Heart right ventricle (tissue), 16 donors: ENCODE data around the gene PTPRJ. TPM values are rescaled to one million over a fixed set of nuclear protein-coding genes. Genes with fewer than 3 reads are reported as not detected.

Source experiments
- ATAC-seq, 8 donors: fragments of 200-7000 bp; cut with Tn5 transposase; one replicate each; pipeline ENCODE4 v1.9.1; 2020; ENCODE audit warnings: mild to moderate bottlenecking in 8 of 8, moderate library complexity in 8 of 8, moderate number of reproducible peaks in 1 of 8
- DNase-seq, 2 donors: peaks; one replicate each; pipeline ENCODE4 v3.0.0-alpha.2; 2020
- H3K27ac ChIP-seq, 10 donors: fragments of 200-600 bp; sonication (generic) in 2 of 10; one replicate each; pipeline versions ENCODE4 v1.5.0 to v1.8.0; 2020 to 2022; ENCODE audit warnings: mild to moderate bottlenecking in 3 of 10
- H3K27me3 ChIP-seq, 7 donors: fragments of 200-600 bp; one replicate each; pipeline ENCODE4 v1.8.0; 2021 to 2022; ENCODE audit warnings: mild to moderate bottlenecking in 2 of 7
- H3K36me3 ChIP-seq, 9 donors: fragments of 200-600 bp; sonication (generic) in 1 of 9; one replicate each; pipeline versions ENCODE4 v1.5.0 to v1.8.0; 2020 to 2022; ENCODE audit warnings: mild to moderate bottlenecking in 2 of 9
- H3K4me1 ChIP-seq, 9 donors: fragments of 200-600 bp; sonication (generic) in 1 of 9; one replicate each; pipeline versions ENCODE4 v1.5.0 to v1.8.0; 2020 to 2022; ENCODE audit warnings: mild to moderate bottlenecking in 4 of 9
- H3K4me3 ChIP-seq, 10 donors: fragments of 200-600 bp; sonication (generic) in 2 of 10; one replicate each; pipeline versions ENCODE4 v1.5.0 to v1.8.0; 2020 to 2022; ENCODE audit warnings: mild to moderate bottlenecking in 7 of 10, moderate library complexity in 2 of 10
- H3K9me3 ChIP-seq, 11 donors: fragments of 200-600 bp in 10 of 11; sonication (generic) in 2 of 11; one replicate each; pipeline versions ENCODE4 v1.5.0 to v1.8.0; 2013 to 2022; ENCODE audit warnings: mild to moderate bottlenecking in 2 of 11, control low read depth in 1 of 11, moderate library complexity in 1 of 11
- WGBS, 2 donors: extraction: QIAGEN DNeasy Blood & Tissue Kit; methylation state at CpG; one replicate each; pipeline ENCODE4 v1.1.7; 2013; ENCODE audit warnings: inconsistent platforms in 1 of 2; 5-methylcytosine and 5-hydroxymethylcytosine counted together
- intact Hi-C, 10 donors: fragments of 100-400 bp; cut with DNase I; formaldehyde crosslinking; loops; one replicate each; pipeline versions ENCODE4 v1.11.1 to v1.14.2; 2022
- polyA plus RNA-seq, 2 donors: library from polyadenylated mRNA; stranded (reverse); fragments of 200-250 nt; gene quantifications; one replicate each; pipeline ENCODE4 v1.2.3, GENCODE V29; 2013
- total RNA-seq, 10 donors: library from RNA; stranded (reverse); fragmentation: NEBNext Ultra II Directional in 3 of 10; extraction: Animal tissue kit (Norgen Biotek cat#: 25700) in 3 of 10; gene quantifications; one replicate each; pipeline versions ENCODE4 v1.2.1 to v1.2.4, GENCODE V29; 2021 to 2023
- TF ChIP-seq, protein P1 (sequence below), 9 donors: fragments of 200-600 bp; sonication (generic) in 2 of 9; IDR thresholded peaks; one replicate each; pipeline versions ENCODE4 v1.5.0 to v1.8.0; 2021 to 2022; ENCODE audit warnings: antibody characterized with exemption in 9 of 9, mild to moderate bottlenecking in 5 of 9, moderate library complexity in 1 of 9
- donor health status: Arrhythmogenic right ventricular cardiomyopathy.
- donor health status: ischemic (EF 13 %, LVEDD 7.1; RV severe dilation, severe dysfunction).
- donor health status: healthy with polysubstance abuse.
- donor health status: DM: no; HTN: yes; CAD: no.
- donor health status: DM: no; HTN: no; CAD: no.
- donor health status: ischemic (EF 25% LVEDD 6.9; RV normal size, moderate dysfunction).
- donor health status: ischemic (EF 25% LVEDD 5.7; RV mildly dilated, moderate dysfunction).
- donor health status: healthy.
- donor health status: DM: yes; HTN: yes; CAD: no.
- donor health status: Ischemic cardiomyopathy.
- donor health status: ischemic (EF 35%, LVEDD 5.7; RV mildly dilated, moderate dysfunction).
- donor health status: nonischemic (EF 11% LVEDD 7.7; RV severe dilation, severe dysfunction).
- donor health status: DM: yes; HTN: yes; CAD: no.
- donor health status: PGD.
- donor health status: ischemic (EF 29% LVEDD 5.4; RV normal size, mild dysfunction).
- donor health status: nonischemic (EF 23%, LVEDD 6.1; RV moderate dilation, normal function).

PTPRJ gene
- total and polyA plus RNA-seq, 12 donors = 0.78 to 22.9 (median 6.7) TPM

DNA sequence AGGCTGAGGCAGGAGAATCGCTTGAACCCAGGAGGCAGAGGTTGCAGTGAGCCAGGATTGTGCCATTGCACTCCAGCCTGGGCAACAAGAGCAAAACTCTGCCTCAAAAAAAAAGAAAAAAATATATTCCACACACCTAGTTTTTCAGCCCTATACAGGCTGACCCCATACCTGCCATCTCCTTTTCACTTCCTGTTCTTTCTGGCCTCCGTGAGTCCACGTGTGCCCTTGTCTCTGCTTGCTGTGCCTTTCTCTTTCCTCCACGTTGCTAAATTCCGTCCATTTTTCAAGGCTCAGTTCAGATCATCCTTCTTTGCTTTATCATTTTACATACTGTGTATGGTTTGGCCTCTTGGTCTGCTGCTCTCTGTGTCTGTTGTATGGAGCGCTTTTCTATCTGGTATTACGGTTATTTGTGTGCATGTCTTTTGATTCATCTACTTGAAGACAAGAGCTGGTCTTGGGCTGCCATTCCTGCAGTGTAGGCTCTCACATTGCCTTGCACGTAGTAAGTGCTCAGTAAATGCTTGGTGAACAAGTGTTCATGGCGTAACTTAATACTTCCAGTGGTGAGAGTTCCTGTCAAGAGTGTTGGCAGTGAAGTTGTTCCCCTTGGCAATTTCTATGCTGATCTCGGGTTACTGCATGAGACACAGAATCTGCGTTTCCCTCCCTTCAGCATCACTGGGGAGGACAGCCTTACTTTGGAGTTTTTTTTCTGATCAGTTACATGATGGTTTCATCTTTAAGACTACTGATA lies 57.5 kb downstream of the PTPRJ start:
- H3K27ac ChIP-seq = no peak overlapping the region
- H3K4me3 ChIP-seq = no peak overlapping the region
- TF ChIP-seq, protein P1, sequence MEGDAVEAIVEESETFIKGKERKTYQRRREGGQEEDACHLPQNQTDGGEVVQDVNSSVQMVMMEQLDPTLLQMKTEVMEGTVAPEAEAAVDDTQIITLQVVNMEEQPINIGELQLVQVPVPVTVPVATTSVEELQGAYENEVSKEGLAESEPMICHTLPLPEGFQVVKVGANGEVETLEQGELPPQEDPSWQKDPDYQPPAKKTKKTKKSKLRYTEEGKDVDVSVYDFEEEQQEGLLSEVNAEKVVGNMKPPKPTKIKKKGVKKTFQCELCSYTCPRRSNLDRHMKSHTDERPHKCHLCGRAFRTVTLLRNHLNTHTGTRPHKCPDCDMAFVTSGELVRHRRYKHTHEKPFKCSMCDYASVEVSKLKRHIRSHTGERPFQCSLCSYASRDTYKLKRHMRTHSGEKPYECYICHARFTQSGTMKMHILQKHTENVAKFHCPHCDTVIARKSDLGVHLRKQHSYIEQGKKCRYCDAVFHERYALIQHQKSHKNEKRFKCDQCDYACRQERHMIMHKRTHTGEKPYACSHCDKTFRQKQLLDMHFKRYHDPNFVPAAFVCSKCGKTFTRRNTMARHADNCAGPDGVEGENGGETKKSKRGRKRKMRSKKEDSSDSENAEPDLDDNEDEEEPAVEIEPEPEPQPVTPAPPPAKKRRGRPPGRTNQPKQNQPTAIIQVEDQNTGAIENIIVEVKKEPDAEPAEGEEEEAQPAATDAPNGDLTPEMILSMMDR (IDR thresholded peaks at IDR 0.05) = no peak
- ATAC-seq = no peak
- no peaks in the 10 kb centered on the region for H3K9me3 ChIP-seq
- intact Hi-C loops = no loop called here
- no peaks in the 10 kb centered on the region for H3K36me3 ChIP-seq
- 89 to 91% methylated on average over 11 of the region's 11 CpGs for WGBS, 2 donors
- DNase-seq = no peak
- H3K27me3 ChIP-seq = no peaks in the 10 kb centered on the region
- peaks cover 0 to 64% (median 21%) of the 10 kb centered on the region in 9 donors for H3K4me1 ChIP-seq

DNA sequence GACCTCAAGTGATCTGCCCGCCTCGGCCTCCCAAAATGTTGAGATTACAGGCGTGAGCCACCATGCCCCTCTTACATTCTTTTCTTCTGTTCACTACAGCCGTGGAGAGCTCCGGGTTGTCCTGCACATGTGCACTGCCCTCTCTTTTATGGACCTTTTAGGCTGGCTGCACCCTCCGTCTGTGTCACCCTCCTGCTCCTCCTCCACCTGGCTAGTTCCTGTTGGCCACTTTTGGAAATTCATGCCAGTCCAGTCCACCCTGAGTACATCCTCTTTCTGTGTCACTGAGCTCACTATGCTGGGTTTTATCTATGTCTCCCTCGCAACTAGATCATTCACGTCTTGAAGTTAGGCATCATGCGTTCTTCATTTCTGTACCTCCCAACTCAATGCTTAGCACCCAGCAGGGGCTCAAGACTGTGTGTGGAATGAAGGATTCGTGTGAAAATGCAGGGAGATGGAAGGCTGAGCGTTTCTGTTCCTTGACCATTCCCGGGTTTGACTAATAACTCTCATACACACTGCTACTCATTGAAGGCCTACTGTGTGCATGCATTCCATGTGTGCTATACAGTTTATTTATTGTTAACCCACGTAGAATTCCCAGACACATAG lies 60.6 kb downstream of the PTPRJ start:
- Histone ChIP-seq H3K36me3 (no peaks in the 10 kb centered on the region), H3K9me3 (no peaks in the 10 kb centered on the region), H3K27ac (no peak overlapping the region), H3K4me3 (no peak overlapping the region), H3K4me1 (peaks cover 0 to 64% (median 4%) of the 10 kb centered on the region in 9 donors), H3K27me3 (no peaks in the 10 kb centered on the region)
- intact Hi-C loops = no loop called here
- WGBS, 2 donors = 90 to 91% methylated on average over 13 of the region's 13 CpGs
- DNase-seq (no peak), ATAC-seq (no peak)
- TF ChIP-seq, protein P1 (IDR thresholded peaks at IDR 0.05) = no peak

DNA sequence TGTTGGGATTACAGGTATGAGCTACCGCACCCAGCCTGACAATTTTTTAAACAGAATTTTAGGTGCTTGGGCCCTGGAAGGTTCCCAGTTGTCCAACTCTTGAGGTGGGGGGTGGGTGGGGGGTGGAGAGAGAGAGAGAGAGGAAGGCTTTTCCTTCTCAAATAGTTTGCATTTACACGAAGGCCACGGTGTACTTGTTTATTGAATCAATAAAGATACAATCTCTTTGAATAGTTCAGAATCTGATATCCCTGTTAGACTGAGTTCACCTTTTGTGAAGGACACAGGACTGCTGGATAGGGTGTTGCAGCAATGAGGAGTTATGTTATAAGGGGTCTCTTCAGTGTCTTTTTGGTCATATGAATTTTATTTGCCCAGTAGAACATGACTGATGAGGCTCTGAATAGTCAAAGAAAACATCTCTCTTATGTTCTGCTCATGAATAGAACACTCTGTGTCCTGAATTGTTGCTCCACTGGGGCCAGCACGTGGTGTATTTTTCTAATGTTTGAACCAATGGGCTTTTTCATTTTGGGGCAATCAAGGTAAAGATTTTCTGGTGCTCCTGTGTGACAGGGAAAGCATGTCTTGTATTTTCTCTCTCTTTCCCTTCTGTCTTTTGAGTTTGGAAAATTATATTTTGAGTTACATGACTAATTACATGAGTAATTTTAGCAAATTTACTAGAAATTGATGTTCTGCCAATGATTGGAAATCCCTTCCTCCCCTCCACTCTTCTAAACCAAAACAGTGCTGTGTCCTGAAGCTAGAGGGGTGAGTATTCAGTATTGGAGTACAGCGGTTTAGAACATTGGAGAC lies 61.7 kb downstream of the PTPRJ start:
- Histone ChIP-seq H3K27me3 (no peaks in the 10 kb centered on the region), H3K36me3 (no peaks in the 10 kb centered on the region), H3K9me3 (no peaks in the 10 kb centered on the region), H3K27ac (no peak overlapping the region), H3K4me3 (no peak overlapping the region), H3K4me1 (peaks cover 0 to 61% (median 0%) of the 10 kb centered on the region in 9 donors)
- WGBS, 2 donors = 88 to 90% methylated on average over 5 of the region's 5 CpGs
- no peak for ATAC-seq
- intact Hi-C loops = no loop called here
- TF ChIP-seq, protein P1 (IDR thresholded peaks at IDR 0.05) = no peak
- DNase-seq = no peak
